ENCODE results near the gene REPS1.
"Not testable (repeated sequence)": the region's sequence is repeated elsewhere in the genome, so short reads cannot be mapped to it uniquely, and the experiment has no call there.

Gene REPS1

DNA sequence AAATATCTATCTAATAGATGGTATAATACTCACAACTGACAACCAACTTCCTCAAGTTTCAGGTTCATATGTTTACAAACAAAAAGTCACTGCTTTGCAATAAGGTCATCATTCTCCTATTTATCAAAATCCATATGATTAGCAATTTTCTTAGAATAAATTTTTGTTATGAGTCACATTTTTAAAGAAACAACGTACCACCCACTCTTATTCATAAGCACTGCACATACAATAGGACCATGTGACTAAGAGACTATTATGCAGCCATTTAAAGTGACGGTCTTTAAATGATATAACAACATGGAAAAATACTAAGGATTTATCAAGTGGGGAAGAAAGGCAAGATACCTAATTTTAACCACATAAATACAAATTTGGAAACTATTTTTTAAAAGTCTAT lies 40.0 kb downstream of the REPS1 start:
- DNase-seq (ENCODE audit: low read depth, low spot score): no peak
- in situ Hi-C loops (cut with HindIII; ENCODE audit: low sequenced_read_pairs): no loop called here
- H3K4me3 ChIP-seq (ENCODE audit: low read depth, low read length): no peak overlapping the region
- TF ChIP-seq, protein P1, sequence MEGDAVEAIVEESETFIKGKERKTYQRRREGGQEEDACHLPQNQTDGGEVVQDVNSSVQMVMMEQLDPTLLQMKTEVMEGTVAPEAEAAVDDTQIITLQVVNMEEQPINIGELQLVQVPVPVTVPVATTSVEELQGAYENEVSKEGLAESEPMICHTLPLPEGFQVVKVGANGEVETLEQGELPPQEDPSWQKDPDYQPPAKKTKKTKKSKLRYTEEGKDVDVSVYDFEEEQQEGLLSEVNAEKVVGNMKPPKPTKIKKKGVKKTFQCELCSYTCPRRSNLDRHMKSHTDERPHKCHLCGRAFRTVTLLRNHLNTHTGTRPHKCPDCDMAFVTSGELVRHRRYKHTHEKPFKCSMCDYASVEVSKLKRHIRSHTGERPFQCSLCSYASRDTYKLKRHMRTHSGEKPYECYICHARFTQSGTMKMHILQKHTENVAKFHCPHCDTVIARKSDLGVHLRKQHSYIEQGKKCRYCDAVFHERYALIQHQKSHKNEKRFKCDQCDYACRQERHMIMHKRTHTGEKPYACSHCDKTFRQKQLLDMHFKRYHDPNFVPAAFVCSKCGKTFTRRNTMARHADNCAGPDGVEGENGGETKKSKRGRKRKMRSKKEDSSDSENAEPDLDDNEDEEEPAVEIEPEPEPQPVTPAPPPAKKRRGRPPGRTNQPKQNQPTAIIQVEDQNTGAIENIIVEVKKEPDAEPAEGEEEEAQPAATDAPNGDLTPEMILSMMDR (IDR thresholded peaks at IDR 0.05; ENCODE audit: low read depth, low read length): no peak

DNA sequence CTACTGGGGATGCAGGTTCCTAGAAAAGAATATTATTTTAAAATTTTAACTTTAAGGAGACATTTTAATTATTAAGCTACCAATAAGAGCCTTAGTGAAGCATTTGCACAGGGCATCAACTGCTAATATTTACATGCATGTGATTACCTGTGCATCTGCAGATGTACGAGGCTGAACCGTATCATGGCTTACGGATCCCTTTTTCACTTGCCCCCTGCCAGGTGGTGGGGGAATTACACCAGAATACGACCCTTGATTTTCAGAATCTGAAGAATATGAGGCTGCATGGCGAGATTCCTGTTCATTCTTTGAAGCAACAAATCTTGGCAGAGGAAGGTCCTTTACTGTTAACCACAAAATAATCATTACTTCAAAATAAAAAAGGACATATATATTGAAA lies 42.7 kb downstream of the REPS1 start:
- in situ Hi-C loops (cut with HindIII; ENCODE audit: low sequenced_read_pairs): no loop called here
- DNase-seq (ENCODE audit: low read depth, low spot score): no peak
- TF ChIP-seq, protein P1 (IDR thresholded peaks at IDR 0.05; ENCODE audit: low read depth, low read length): no peak
- no peak overlapping the region for H3K4me3 ChIP-seq (ENCODE audit: low read depth, low read length)

DNA sequence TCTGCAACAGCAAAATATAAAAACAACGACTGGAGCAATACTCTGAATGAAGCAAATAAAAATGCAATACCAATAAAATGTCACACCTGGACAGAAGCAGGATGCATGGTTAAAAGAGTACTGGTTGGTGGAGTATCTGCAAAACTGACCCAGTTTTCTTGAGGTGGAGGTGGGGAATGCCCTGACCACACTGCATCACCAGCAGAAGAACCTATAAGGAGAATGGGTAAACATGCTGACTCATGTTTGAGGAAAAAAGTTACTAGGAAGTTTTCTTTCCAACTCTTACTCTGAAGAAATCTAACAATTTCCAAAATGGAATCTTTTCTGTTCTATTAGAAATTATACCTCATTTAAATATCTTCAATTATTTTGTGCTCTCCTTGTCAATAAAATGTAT lies 43.6 kb downstream of the REPS1 start:
- peak; percentile 77 for DNase-seq (ENCODE audit: low read depth, low spot score)
- TF ChIP-seq, protein P1 (IDR thresholded peaks at IDR 0.05; ENCODE audit: low read depth, low read length): no peak
- no peak overlapping the region for H3K4me3 ChIP-seq (ENCODE audit: low read depth, low read length)
- in situ Hi-C loops (cut with HindIII; ENCODE audit: low sequenced_read_pairs): no loop called here

DNA sequence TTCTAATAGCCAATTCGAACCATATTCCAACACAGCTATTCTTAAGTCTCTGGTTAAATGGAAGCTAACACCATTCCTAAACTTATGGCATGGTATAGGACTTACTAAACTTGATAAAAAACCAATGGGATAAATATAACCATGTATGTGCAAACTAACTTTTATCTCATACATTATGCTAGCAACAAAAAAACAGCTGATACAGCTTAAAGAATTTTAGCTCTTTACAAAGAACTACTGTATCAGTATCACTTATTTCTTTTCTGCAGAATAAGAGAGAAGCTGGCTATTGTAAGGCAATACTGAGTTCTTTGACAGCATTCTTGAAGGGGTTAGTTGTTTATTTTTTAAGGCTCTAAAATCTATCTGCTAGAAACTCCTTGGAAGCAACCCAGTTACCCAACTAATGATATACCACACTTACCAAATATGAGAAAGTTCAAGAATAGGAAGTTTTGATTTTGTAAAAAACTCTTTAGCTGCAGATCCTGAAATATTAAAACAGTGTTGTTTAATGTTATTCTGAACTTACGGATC lies 44.9 kb downstream of the REPS1 start:
- no peak for DNase-seq (ENCODE audit: low read depth, low spot score)
- TF ChIP-seq, protein P1 (IDR thresholded peaks at IDR 0.05; ENCODE audit: low read depth, low read length): no peak
- H3K4me3 ChIP-seq (ENCODE audit: low read depth, low read length): no peak overlapping the region
- in situ Hi-C loops (cut with HindIII; ENCODE audit: low sequenced_read_pairs): no loop called here

DNA sequence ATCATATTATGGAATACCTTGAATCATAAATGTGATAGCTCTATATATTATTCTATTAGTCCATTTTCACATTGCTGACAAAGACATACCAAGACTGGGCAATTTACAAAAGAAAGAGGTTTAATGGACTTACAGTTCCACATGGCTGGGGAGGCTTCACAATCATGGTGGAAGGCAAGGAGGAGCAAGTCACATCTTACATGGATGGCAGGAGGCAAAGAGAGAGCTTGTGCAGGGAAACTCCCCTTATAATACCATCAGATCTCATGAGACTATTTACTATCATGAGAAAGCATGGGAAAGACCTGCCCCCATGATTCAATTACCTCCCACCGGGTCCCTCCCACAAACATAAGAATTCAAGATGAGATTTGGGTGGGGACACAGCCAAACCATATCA lies 51.2 kb downstream of the REPS1 start:
- DNase-seq (ENCODE audit: low read depth, low spot score); in situ Hi-C loops (cut with HindIII; ENCODE audit: low sequenced_read_pairs); H3K4me3 ChIP-seq (ENCODE audit: low read depth, low read length): not testable (repeated sequence)

DNA sequence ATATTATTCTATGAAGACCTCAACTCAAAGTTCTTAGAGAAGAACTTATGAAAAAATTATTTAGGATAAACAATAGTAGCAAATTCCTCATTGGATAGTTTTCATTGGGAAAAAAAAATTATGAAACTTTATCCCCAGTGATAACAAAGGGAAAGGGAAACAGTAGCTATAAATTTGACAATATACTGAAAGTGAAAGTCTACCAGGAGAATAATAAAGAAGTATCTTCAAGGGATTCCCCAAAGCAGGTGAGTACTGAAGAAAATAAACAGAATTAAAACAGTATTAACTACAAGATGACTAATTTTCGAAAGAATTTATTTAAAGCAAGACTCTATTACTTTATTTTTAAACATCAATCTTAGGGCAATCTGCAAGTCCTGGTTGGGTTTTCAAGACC lies 56.4 kb downstream of the REPS1 start:
- in situ Hi-C loops (cut with HindIII; ENCODE audit: low sequenced_read_pairs): no loop called here
- DNase-seq (ENCODE audit: low read depth, low spot score): no peak
- H3K4me3 ChIP-seq (ENCODE audit: low read depth, low read length): no peak overlapping the region
- TF ChIP-seq, protein P1 (IDR thresholded peaks at IDR 0.05; ENCODE audit: low read depth, low read length): no peak

DNA sequence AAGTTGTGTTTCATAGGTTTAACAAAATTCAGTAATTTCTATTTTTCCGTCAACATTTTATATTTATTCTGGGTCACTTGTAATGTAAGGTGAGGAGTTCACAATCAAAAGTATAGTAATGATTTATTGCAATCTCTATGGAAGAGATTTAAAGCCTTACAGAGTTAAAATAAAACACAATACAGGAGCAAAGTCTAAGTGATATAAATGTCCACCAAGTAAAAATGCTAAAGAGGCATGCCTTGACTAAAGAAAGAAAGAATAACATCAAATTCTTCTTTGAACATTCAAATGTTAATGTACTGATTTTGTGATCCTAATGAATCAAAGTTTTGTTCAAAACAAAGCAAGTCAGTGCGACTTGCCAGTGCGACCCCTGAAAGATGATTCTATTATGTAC lies 61.5 kb downstream of the REPS1 start:
- in situ Hi-C loops (cut with HindIII; ENCODE audit: low sequenced_read_pairs): no loop called here
- TF ChIP-seq, protein P1 (IDR thresholded peaks at IDR 0.05; ENCODE audit: low read depth, low read length): no peak
- DNase-seq (ENCODE audit: low read depth, low spot score): no peak
- no peak overlapping the region for H3K4me3 ChIP-seq (ENCODE audit: low read depth, low read length)
